Prostate gland (tissue), 2 donors: ENCODE results near the gene EFNA2.

Experiments
- CTCF ChIP-seq, 4 experiments: fragments of 200-600 bp in 2 of 4; fragments of 450-650 bp in 2 of 4; sonication (generic) in 2 of 4; IDR thresholded peaks; 1 replicate in 3 of 4; 2 replicates in 1 of 4; pipeline ENCODE4 v1.5.1; 2016 to 2019; ENCODE audit warnings: antibody characterized with exemption in 4 of 4, mild to moderate bottlenecking in 2 of 4, moderate library complexity in 2 of 4
- POLR2A ChIP-seq: fragments of 450-650 bp; IDR thresholded peaks from one replicate; pipeline ENCODE4 v1.6.1; 2016; ENCODE audit warnings: antibody characterized with exemption, mild to moderate bottlenecking
- POLR2AphosphoS5 ChIP-seq: sonication (generic); formaldehyde crosslinking; IDR thresholded peaks from one replicate; pipeline ENCODE4 v1.6.1; 2017; ENCODE audit warnings: antibody characterized with exemption

GRCh38 chr19:1252221-1252820, 33.4 kb upstream of the EFNA2 start:
- TF ChIP-seq POLR2A (no peak), CTCF (IDR thresholded peaks at IDR 0.05) (no peak), POLR2AphosphoS5 (peak; percentile 75)
